ENCODE measurements around the gene ADGRG6.
"Not testable (repeated sequence)": the region's sequence is repeated elsewhere in the genome, so short reads cannot be mapped to it uniquely, and the experiment has no call there.

The ADGRG6 gene

DNA sequence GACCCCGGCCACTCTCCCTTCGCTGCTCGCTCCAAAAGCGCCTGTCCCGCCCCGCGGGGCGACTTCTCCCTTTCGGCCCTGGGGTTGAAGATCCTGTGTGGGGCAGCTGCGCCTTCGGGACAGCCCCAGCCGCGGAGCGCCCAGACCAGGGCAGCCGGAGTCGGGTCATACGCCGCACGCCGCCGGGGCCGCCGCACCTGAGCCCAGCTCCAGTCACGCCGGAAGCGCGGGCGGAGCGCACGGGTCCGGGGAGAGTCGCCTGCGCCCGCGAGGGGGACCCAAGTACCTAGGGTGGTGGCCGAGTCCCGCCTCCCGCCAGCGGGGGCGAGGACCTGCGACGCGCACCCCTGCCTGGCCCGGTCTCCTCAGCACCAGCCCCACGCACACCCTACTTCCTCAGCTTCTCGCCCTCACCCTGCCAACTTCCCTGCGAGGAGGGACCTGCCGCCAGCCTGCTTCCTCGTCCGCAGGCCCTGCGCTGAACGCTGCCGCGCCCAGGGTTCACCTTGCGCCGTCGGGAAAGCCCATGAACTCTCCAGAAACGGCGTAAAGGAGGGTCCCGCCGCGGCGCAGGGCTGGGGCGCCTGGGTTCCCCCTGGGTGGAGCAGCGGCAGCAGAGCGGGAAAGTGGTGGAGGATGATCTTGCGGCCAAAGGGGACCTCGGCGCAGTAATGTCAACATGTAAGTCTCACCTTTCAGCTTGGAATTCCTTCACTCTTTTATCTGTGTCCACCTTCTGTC lies at the start of gene ADGRG6:
ADGRG6 (plus strand) TSS at position 357 of the 741 bp plus-strand sequence; CDS start at position 680, 323 bp downstream.
- peak; percentile 42 to 59 for DNase-seq

DNA sequence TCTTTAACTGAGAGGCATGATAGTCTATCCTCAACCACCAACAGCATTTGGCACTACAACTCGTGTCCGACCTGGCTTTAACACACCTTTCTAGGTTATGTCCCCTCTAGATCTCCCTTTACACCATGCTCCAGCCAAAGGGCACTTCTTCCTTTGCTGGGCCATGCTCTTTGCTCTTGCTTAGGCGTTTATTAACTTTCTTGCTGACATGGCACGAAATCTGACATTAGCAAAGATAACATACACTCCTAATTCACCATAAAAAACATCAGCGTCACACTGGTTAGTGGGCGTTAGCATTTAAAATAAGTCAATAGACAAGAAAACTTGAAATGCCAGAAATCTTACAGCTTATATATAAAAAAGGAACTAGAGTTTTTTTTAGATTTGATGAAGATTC lies 47.3 kb upstream of the ADGRG6 start:
- no peak for DNase-seq

DNA sequence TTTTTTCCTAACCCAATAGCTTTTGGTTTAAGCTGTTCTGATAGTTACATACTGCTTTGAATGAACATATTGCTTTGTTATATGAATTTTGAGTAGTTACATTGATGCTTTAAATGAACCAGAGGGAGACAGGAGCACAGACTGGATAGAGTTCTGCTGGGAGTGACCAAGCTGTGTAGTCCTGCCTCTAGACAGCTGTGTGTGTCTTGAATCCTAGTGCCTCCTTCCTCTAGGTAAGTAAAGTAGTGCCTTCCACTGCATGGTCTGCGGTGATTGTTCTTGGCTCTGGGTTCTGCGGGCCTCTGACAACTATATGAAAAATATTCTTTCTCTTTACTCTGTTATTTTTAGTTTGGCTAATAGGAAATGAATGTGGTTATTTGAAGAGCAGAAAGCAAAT lies 46.0 kb upstream of the ADGRG6 start:
- no peak for DNase-seq

DNA sequence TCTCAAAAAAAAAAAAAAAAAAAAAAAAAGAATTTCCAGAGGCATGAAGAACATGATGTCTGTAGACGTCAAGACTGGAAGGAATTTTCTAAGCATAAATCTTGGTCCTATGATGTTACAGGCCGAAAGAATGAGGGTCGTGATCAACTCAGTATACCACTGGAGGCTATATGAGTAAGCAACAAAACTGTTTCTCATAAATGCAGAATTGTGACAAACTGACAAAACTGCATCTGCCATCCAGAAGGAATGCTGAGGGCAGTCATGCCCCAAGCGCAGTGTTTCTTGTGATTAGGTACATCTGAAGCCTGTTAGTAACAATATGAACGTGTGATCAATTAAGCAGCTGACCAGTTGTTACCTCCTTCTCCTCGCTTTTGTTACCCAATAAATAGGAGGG lies 43.5 kb upstream of the ADGRG6 start:
- no peak for DNase-seq

DNA sequence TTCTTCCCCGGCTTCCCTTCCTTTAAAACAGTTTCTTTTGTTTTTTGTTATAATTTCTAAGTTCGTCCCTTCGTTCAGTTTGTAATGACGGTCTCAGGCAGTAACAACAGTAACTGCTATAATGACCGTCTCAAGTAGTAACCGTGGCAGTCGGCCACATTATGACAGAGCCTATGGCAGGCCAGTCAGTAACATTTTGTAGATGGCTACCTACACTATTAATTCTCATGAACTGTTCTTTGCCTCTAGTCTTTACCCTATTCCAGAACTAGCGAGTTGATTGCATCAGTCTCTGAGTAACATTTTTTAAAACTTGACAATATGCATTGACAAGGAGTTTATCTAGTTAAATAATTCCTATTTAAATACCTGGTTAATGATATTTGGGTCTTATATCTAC lies 43.0 kb upstream of the ADGRG6 start:
- no peak for DNase-seq

DNA sequence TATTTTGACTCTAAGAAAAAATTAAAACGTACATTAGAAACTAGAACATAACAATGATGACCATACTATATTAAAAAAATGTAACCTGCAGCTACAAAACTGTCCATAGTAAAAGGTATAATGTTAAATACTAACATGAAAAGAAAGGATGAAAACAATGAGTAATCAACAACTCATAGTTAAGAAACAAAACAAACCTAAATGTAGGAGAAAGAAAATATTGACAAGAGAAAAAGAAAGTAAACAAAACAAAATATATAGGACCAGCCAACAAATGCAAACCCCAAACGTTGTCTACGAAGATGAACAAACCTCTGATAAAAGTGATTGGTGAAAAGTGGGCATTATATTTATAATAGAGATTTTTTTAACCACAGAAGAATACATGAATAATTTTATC lies 41.1 kb upstream of the ADGRG6 start:
- DNase-seq, result no peak

DNA sequence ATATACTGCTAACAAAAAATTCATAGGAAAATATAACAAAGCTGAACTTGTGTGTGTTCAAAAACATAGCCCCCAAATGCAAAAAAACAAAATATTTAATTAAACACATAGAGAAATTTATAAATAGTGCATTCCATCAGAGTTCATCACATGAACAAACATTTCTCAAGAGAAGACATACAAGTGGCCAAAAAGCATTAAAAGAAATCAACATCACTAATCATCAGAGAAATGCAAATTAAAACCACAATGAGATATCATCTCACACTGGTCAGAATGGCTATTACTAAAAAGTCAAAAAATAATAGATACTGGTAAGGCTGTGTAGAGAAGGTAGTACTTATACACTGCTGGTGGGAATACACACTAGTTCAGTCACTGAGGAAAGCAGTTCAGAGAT lies 39.6 kb upstream of the ADGRG6 start:
- DNase-seq, result no peak

DNA sequence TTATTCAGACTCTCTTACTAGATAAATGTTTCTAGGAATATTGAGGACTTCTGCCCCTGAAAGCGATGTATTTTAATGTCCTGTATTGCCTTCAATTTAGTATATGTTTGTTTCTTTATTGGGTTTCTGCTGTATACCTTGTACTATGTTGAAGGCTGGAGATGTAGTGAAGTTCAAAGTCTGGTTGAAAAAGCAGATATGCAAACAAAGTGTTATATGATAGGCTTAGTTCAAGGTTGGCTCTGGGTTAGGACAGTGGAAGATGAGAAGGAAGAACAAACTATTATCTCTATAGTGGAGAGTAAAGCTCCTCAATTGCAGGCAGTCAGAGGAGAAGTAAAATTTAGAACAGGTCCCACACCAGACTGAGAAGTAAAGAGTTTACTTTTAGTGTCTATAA lies 36.3 kb upstream of the ADGRG6 start:
- DNase-seq, result no peak

DNA sequence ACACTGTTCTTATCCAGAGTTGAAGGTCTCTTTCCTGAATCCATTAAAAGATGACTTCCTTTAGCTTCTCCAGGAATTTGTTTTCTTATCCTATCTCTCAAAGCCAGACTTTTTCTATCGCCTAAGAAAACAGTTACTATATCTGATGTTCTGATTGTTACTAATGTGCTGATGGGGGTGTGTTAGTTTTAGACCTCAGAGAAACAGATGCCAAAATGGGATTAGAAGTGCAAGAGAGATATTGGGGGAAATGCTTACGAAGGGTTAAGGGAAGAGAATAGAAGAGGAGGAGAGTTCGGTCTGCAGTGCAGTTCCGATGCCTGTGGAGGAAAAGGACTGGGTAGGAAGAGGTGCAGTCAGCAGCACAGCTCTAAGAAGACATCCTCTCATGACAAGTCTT lies 35.7 kb upstream of the ADGRG6 start:
- DNase-seq, result no peak

DNA sequence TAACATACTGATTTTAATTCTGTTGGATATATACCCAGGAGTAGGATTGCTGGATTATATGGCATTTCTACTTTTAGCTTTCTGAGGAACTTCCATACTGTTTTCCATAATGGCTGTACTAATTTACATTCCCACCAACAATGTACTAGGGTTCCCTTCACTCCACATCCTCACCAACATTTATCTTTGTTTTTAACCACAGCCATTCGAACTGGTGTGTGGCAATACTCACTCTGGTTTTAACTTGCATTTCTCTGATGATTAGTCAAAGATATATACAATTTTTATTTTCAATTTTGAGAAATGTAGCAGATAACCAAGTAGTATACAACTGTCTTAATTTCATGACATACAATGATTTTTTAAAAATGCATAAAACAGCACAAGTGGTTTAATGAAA lies 30.3 kb upstream of the ADGRG6 start:
- no peak for DNase-seq

DNA sequence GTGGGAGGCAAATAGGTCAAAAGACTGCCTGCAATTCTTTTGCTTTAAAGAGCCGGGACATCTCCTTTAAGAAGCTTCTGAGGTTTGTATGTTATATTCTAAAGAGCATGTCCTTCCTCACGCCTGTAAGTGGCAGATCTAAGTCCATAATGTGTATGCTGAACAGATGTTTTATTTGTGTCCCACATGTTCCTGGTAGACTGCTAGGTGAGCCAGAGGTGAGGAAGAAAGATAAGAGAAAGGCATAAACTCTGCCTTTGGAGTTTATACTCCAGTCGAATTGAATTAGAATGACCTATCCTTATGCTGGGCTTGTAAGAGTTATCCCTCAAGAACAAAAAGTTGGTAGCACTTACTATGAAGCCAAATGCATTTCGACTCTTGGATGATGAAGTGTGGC lies 27.2 kb upstream of the ADGRG6 start:
- DNase-seq, result no peak

DNA sequence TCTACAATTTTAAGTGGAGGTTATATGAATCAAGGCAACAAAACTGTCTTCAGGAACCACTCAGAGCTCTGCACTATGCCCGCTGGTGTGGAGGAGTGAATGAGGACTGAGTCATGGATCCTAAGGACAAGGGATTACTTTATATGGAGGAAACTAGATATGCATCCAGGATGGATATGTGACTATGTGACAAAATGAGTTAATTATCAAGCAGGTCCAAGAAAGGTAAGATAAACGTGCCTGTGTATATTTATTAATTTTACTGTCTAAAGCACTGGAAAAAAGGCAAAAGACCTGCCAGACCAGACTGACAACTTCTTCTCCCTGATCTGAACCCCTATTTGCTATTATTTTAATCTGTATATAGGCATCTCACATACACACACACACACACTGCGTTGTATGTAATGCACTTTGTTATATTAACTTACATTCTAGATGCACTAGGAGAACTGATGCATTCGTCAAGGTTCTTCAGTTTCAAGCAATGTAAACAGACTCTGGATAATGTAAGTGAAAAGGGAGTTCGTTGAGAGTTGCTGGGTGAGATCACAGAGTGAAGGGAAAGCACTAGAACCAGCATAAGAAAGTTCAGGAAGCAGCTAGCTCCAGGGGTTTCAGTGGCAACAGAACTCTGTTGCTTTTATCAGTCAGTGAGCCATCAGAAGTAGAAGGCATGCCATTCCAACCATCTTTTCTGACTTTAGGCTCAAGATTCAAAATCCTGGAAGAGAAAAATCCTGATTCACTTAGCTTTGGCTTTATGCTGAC lies 26.4 kb upstream of the ADGRG6 start:
- DNase-seq, result no peak

DNA sequence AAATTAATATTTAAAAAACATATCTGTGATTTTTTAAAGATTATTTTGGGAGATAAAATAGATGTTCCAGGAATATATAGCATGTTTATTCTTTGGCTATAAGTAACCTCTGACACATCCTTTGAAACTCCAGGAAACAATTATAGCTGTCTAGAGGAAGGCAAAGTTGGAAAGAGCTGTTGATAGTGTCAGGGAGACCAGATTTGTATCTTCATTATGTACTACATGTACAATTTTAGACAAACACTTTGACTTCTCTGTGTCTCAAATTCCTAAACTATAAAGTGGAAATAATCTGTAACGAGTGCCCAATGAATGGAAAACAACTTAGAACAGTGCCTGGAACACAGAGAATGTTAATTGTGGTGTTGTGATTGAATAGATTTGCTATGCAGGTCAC lies 25.6 kb upstream of the ADGRG6 start:
- no peak for DNase-seq

DNA sequence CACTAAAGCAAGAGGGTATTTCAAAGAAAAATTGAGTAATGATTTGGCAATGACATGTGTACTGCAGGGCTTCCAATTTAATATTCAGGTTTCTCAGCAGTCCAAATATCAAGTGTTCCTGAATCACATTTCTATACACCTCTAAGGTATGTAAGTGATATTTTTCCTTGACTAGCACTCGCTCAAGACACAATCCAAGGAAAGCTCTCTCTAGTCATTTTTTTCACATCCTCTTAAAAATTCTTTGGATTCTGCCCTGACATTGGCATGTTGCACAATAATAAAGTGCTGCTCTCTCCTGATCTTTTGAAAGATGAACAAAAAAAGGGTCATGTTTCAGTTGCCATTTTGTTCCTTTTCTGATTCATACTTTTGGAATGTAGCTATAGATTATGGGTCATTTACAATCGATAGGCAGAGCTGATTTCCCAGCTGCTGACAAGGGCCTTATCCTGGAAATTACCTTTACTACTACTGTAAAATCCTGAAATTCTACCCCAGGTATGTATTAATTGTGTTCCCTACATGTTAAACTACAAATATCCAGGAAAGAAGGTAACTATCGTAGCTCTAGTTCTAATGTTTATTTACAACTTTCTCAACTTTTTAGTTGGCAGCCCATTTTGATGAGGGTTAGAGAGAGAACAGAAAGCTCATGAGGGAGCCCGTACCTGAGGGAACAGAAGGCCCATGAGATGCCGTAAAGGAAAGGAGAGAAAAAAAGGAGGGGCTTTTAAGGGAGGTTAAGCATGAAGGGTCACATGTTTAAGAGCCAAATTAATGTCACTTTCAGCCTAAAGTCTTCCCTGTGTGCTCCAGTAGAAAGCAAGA lies 22.2 kb upstream of the ADGRG6 start:
- DNase-seq, result no peak

DNA sequence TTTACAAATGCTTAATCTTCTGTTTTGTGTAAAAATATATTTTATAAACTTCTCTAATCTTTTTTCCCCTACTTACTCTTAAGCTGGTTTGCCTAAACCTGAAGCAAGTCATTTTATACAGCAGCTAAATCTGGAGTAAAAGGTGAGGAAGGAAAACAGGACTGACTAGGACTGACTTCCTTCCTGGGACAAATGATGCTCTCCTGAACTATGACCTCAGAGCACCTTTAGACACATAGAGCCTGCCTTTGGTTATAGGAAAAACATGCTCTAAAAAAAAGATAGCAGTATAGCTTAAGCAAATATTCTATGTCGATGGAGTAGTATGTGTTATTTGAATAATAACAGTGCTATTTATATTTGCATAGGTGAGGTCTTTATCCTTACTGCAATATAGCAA lies 21.5 kb upstream of the ADGRG6 start:
- no peak for DNase-seq

DNA sequence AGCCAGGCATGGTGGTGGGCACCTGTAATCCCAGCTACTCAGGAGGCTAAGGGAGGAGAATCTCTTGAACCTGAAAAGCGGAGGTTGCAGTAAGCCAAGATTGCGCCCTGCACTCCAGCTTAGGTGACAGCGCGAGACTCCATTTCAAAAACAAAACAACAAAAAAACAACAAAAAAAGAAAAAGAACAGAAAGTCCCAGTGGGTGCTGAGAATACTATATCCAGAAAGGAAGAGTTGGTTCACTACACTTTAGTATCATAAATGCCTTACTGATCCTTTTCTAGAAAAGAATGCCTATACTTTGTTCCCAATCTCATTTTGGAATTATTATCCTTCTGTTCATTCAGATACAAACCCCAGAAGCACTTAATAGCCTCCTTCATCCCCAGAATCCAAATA lies 20.9 kb upstream of the ADGRG6 start:
- DNase-seq, result no peak

DNA sequence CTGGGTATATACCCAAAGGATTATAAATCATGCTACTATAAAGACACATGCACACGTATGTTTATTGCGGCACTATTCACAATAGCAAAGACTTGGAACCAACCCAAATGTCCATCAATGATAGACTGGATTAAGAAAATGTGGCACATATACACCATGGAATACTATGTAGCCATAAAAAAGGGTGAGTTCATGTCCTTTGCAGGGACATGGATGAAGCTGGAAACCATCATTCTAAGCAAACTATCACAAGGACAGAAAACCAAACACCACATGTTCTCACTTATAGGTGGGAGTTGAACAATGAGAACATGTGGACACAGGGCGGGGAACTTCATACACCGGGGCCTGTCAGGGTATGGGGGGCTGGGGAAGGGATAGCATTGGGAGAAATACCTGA lies 18.7 kb upstream of the ADGRG6 start:
- not testable (repeated sequence) for DNase-seq

DNA sequence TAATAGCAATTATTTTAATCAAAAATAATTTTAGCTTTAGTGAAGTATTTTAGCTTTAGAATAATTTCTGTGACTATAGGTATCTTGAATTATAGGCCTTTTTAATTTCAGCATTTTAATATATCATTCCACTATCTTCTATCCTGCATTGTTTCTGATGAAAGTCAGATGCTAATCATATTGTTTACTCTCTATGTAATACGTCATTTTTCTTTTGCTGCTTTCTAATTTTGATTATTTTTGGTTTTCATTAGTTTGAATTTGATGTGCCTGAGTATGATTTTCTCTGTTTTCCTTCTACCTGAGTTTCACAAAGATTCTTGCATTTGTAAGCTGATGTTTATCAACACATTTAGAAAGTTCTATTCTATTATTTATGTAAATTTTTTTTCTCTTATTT lies 17.4 kb upstream of the ADGRG6 start:
- DNase-seq, result no peak

DNA sequence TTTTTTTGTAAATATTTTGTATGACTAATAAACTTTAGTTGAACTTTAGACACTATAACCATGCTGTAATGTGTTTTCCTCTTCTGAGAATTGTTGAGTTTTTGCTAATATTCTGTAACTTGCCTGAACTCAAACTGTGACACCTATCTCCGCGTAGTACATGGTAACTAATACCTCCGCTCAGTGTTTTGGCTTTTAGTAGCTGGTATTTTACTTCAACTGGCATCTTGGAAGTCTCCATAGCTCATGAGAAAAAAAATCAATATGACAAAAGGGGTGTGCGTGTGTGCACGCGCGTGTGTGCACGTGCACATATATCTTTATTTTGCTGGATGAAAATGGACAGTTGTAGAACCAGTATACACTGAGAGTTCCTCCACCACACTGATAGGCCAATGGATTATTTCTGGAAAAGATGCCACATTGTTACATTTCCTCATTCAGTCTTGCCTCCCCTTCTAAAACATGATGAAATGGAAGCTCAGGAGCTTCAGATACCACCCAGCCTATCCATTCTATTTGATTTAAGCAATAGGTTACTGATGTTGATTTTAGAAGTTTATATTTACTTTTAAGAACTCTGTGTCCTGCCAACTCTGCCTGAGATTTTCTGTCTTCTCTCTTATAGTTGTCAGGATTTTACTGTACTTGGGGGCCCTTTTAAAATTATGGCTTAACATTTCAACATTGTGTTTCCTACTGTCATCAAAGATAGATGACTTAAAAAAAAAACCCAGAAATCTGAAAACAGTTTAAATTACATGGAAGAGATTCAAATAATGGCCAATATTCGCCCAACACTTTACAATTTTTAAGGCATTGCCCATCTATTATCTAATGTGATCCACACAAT lies 16.3 kb upstream of the ADGRG6 start:
- DNase-seq, result no peak

DNA sequence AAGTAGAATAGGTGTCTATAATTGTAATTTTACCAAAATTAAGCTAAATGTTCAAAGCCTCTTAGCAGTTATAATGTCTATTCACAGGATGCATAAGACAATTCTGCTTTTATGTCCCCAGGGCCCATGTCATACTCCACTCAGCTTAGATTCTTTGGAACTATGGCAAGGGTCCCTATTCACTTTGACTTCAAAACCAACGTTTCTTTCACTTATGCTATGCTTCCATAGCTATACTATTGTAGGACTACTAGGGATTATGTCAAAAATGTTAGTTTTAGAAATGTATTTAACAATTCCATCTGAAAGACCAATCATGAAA lies 15.8 kb upstream of the ADGRG6 start:
- DNase-seq, result no peak

DNA sequence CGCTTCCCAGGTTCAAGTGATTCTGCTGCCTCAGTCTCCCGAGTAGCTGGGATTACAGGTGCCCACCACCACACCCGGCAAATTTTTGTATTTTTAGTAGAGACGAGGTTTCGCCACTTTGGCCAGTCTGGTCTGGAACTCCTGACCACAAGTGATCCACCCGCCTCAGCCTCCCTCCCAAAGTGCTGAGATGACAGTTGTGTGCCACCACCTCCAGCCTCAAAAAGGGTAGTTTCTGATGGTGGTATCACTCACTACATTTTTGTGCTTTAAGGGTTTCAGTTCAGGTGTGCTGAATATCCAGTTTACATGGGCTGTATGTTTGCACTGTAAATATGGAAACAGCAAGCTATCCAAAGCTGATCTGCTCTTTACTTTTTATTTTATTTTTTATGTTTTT lies 12.1 kb upstream of the ADGRG6 start:
- no peak for DNase-seq

DNA sequence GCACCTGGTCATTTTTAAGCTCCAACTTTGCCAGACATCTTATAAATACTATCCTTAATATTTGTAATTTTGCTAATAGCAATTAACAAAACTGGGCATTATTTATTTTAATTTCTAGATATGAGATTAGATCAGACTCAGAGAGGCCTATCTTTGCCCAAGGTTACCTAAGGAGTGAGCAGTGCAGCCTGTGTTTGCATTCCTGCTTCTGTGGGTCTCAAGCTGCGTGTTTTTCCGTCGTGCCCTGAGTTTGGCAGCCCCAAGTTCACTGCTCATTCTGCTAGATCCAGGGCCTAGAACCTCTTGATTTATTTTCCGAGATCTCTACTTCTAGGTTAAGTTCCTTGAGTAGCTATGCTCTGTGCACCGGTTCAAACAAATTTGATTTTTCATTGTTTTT lies 11.0 kb upstream of the ADGRG6 start:
- no peak for DNase-seq

DNA sequence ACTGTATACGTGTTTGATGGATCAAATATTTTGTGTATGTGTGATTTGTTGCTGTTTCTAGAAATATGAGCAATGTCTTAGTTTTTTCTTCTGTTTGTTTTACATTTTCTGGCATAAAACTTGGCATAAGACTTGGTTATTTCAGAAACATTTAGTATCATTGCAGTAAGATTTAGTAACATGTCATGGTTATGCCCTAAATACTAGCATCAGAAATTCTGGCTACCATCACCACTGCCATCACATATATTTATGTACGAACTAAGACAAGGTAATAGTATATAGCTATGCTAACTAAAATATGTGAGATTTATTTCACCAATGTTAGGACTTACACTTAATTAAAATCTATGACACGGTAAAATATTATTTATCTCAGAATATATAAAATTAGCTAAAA lies 10.3 kb upstream of the ADGRG6 start:
- DNase-seq, result no peak

All from activated CD4-positive, alpha-beta T cell treated with anti-CD3 and anti-CD28 coated beads, Interleukin-2, amount 50 U/mL, for 48 hours (primary cell).